Caco-2 (cell line): ENCODE data around the gene ZNF414. TPM values are rescaled to one million over a fixed set of nuclear protein-coding genes. Genes with fewer than 3 reads are reported as not detected.
A peak's percentile ranks its signal among the peaks of the same experiment; 100 is the strongest.

Experiments used
- BruUV-seq: library from RNA; stranded (reverse); fragments of 400-500 nt; replicated peaks from 2 replicates; lab custom pipeline; 2021; lab: Mats Ljungman, UMichigan
- CTCF ChIA-PET: fragments of 300-600 bp; sonication (Branson Sonifier 250); formaldehyde crosslinking; loops from one replicate; lab custom pipeline; 2022; ENCODE audit warnings: antibody characterized with exemption; lab: Charles Lee
- POLR2A ChIA-PET: fragments of 300-600 bp; sonication (Branson Sonifier 250); formaldehyde crosslinking; loops from one replicate; lab custom pipeline; 2022; ENCODE audit warnings: antibody characterized with exemption; lab: Charles Lee
- DNase-seq, 2 experiments: peaks; one replicate each; pipeline versions ENCODE4 v3.0.0 to v3.0.0-alpha.2; 2020 to 2022
- H3K27me3 ChIP-seq: replicated peaks from 2 replicates; pipeline ENCODE4 v1.6.0; 2011; ENCODE audit warnings: low read length; ENCODE audit not compliant: control insufficient read depth, insufficient read depth
- H3K36me3 ChIP-seq: 2 replicates; pipeline ENCODE4 v1.5.1; 2011; ENCODE audit warnings: low read length; ENCODE audit not compliant: control insufficient read depth, insufficient read depth
- H3K4me1 ChIP-seq: fragments of 250-450 bp; sonication (Bioruptor Pico); 2 replicates; pipeline ENCODE4 v1.5.1; 2020; ENCODE audit warnings: mild to moderate bottlenecking
- H3K4me3 ChIP-seq: 2 replicates; pipeline ENCODE4 v1.5.1; 2011; ENCODE audit warnings: low read depth, mild to moderate bottlenecking, control low read depth, low read length
- H3K9me3 ChIP-seq: fragments of 250-450 bp; sonication (Bioruptor Pico); 2 replicates; pipeline ENCODE4 v1.5.1; 2020; ENCODE audit warnings: mild to moderate bottlenecking, moderate library complexity
- H3K27ac Mint-ChIP-seq: one replicate; pipeline ENCODE4 v1.8.0; 2022; ENCODE audit warnings: mixed read lengths; ENCODE audit not compliant: unreplicated experiment
- H3K27me3 Mint-ChIP-seq: one replicate; pipeline ENCODE4 v1.8.0; 2022; ENCODE audit warnings: mixed read lengths; ENCODE audit not compliant: insufficient read depth, unreplicated experiment
- H3K36me3 Mint-ChIP-seq: one replicate; pipeline ENCODE4 v1.8.0; 2022; ENCODE audit warnings: mild to moderate bottlenecking, mixed read lengths; ENCODE audit not compliant: insufficient read depth, unreplicated experiment
- H3K4me1 Mint-ChIP-seq: one replicate; pipeline ENCODE4 v1.8.0; 2022; ENCODE audit warnings: low read depth, mixed read lengths; ENCODE audit not compliant: unreplicated experiment
- H3K4me3 Mint-ChIP-seq: one replicate; pipeline ENCODE4 v1.8.0; 2022; ENCODE audit warnings: mild to moderate bottlenecking, moderate library complexity, mixed read lengths; ENCODE audit not compliant: unreplicated experiment
- H3K9me3 Mint-ChIP-seq: one replicate; pipeline ENCODE4 v1.8.0; 2022; ENCODE audit warnings: mixed read lengths; ENCODE audit not compliant: unreplicated experiment
- intact Hi-C: fragments of 100-400 bp; cut with micrococcal nuclease; formaldehyde crosslinking; loops from one replicate; pipeline ENCODE4 v1.10.0; 2022; ENCODE audit not compliant: unreplicated experiment
- total RNA-seq: library from RNA; stranded (reverse); gene quantifications from 2 replicates; pipeline ENCODE4 v1.2.3, GENCODE V29; 2022
- TF ChIP-seq, protein P1 (sequence below), 2 experiments: fragments of 200-600 bp in 1 of 2; IDR thresholded peaks; 1 replicate in 1 of 2; 2 replicates in 1 of 2; pipeline versions ENCODE4 v1.5.1 to v1.8.0; 2011 to 2022; ENCODE audit warnings: antibody characterized with exemption in 1 of 2, control low read depth in 1 of 2, inconsistent platforms in 1 of 2, low read depth in 1 of 2, low read length in 1 of 2, mild to moderate bottlenecking in 1 of 2, moderate library complexity in 1 of 2; ENCODE audit not compliant: insufficient read depth in 1 of 2, severe bottlenecking in 1 of 2, unreplicated experiment in 1 of 2

ZNF414 gene
- total RNA-seq, 1 experiment from 2014 or later: 25.0 TPM

DNA sequence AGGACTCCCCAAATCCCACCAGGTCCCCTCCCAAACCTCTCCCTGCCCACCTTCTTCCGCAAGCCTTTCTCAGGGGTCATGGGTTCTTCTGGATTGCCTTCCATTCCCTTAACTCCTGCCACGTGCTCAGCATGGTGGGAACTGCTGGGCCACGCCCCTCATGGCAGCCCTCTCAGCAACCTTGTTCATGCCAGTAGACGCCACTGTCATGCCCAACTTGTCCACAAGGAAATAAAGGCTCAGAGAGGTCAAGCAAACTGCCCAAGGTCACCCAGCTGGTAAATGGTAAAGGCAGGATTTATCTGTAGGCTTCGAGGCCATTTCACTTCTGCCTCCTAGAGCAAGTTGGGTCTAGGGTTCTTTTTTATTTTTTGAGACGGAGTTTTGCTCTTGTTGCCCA, 22.4 kb downstream of the ZNF414 start:
- Mint-ChIP-seq H3K4me1 (no peaks in the 10 kb centered on the region), H3K27ac (no peak overlapping the region), H3K4me3 (no peak overlapping the region), H3K9me3 (no peaks in the 10 kb centered on the region), H3K27me3 (no peaks in the 10 kb centered on the region), H3K36me3 (peaks cover 42% of the 10 kb centered on the region)
- intact Hi-C loops: no loop called here
- Histone ChIP-seq H3K4me1 (no peaks in the 10 kb centered on the region), H3K36me3 (peaks cover under 1% of the 10 kb centered on the region), H3K9me3 (no peaks in the 10 kb centered on the region), H3K4me3 (no peak overlapping the region), H3K27me3 (no peaks in the 10 kb centered on the region)
- ChIA-PET POLR2A (no interaction called here), CTCF (no interaction called here)
- DNase-seq: no peak
- TF ChIP-seq, protein P1, sequence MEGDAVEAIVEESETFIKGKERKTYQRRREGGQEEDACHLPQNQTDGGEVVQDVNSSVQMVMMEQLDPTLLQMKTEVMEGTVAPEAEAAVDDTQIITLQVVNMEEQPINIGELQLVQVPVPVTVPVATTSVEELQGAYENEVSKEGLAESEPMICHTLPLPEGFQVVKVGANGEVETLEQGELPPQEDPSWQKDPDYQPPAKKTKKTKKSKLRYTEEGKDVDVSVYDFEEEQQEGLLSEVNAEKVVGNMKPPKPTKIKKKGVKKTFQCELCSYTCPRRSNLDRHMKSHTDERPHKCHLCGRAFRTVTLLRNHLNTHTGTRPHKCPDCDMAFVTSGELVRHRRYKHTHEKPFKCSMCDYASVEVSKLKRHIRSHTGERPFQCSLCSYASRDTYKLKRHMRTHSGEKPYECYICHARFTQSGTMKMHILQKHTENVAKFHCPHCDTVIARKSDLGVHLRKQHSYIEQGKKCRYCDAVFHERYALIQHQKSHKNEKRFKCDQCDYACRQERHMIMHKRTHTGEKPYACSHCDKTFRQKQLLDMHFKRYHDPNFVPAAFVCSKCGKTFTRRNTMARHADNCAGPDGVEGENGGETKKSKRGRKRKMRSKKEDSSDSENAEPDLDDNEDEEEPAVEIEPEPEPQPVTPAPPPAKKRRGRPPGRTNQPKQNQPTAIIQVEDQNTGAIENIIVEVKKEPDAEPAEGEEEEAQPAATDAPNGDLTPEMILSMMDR (IDR thresholded peaks at IDR 0.05; ENCODE audit: insufficient read depth in 1 of 2, low read depth in 1 of 2, low read length in 1 of 2, severe bottlenecking in 1 of 2, unreplicated experiment in 1 of 2): no peak
- BruUV-seq: no TSS peak

DNA sequence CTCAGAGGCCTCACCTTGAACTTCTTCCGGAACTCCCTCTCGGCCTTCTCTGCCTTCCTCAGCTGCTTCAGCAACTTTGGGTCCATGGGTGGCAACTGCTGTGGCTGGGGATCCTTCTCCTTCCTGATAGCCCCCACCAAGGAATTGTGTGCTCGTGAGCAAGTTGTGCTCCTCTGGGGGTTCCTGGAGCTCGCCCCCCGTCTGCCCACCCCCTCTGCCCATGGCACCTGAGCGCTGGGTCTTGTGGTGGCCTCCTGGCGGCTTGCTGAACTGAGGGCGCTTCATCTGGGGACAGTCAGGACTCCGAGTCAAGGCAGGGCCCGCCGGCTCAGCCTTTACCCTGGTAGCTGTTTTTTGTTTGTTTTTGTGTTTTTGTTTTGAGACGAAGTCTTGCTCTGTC, 23.1 kb downstream of the ZNF414 start:
- TF ChIP-seq, protein P1 (IDR thresholded peaks at IDR 0.05; ENCODE audit: insufficient read depth in 1 of 2, low read depth in 1 of 2, low read length in 1 of 2, severe bottlenecking in 1 of 2, unreplicated experiment in 1 of 2): no peak
- peak overlapping the region; percentile 16 for H3K27ac Mint-ChIP-seq
- H3K9me3 Mint-ChIP-seq: no peaks in the 10 kb centered on the region
- intact Hi-C loops: no loop called here
- peaks cover 49% of the 10 kb centered on the region for H3K36me3 Mint-ChIP-seq
- ChIA-PET POLR2A (no interaction called here), CTCF (no interaction called here)
- Histone ChIP-seq H3K4me1 (no peaks in the 10 kb centered on the region), H3K9me3 (no peaks in the 10 kb centered on the region), H3K4me3 (no peak overlapping the region), H3K27me3 (no peaks in the 10 kb centered on the region), H3K36me3 (peaks cover 2% of the 10 kb centered on the region)
- BruUV-seq: no TSS peak
- no peak overlapping the region for H3K4me3 Mint-ChIP-seq
- no peaks in the 10 kb centered on the region for H3K4me1 Mint-ChIP-seq
- no peak for DNase-seq
- H3K27me3 Mint-ChIP-seq: no peaks in the 10 kb centered on the region

- H3K27ac Mint-ChIP-seq: peak overlapping the region; percentile 16
- H3K36me3 ChIP-seq: peaks cover 2% of the 10 kb centered on the region
- H3K9me3 ChIP-seq: no peaks in the 10 kb centered on the region
- peaks cover 54% of the 10 kb centered on the region for H3K36me3 Mint-ChIP-seq
- no peaks in the 10 kb centered on the region for H3K27me3 ChIP-seq
- no peaks in the 10 kb centered on the region for H3K4me1 ChIP-seq
- CTCF ChIA-PET: no interaction called here
- H3K27me3 Mint-ChIP-seq: no peaks in the 10 kb centered on the region
- H3K4me3 Mint-ChIP-seq: no peak overlapping the region
- POLR2A ChIA-PET: no interaction called here
- H3K9me3 Mint-ChIP-seq: no peaks in the 10 kb centered on the region
- intact Hi-C loops: no loop called here
- DNase-seq: no peak
- H3K4me1 Mint-ChIP-seq: no peaks in the 10 kb centered on the region
- TF ChIP-seq, protein P1 (IDR thresholded peaks at IDR 0.05; ENCODE audit: insufficient read depth in 1 of 2, low read depth in 1 of 2, low read length in 1 of 2, severe bottlenecking in 1 of 2, unreplicated experiment in 1 of 2): no peak
- no TSS peak for BruUV-seq
- H3K4me3 ChIP-seq: no peak overlapping the region
Measured at GRCh38 chr19:8490395-8490760, 23.6 kb downstream of the ZNF414 start.
